Esophagus squamous epithelium (tissue), 5 donors: ENCODE measurements around the gene TRIP12. TPM values are rescaled to one million over a fixed set of nuclear protein-coding genes. Genes with fewer than 3 reads are reported as not detected.
A peak's percentile ranks its signal among the peaks of the same experiment; 100 is the strongest.

Experiments used
- DNase-seq: peaks from one replicate; lab custom pipeline; 2025; lab: John Stamatoyannopoulos, UW
- H3K27ac ChIP-seq, 4 donors: fragments of 200-600 bp; sonication (generic); one replicate each; pipeline ENCODE4 v1.5.1; 2016 to 2019; ENCODE audit warnings: mild to moderate bottlenecking in 1 of 4
- H3K27me3 ChIP-seq, 4 donors: fragments of 200-600 bp; sonication (generic); 1 replicate in 3 of 4; 2 replicates in 1 of 4; pipeline versions ENCODE4 v1.5.1 to v1.6.0; 2017 to 2021; ENCODE audit warnings: antibody characterized with exemption in 1 of 4
- H3K36me3 ChIP-seq, 3 donors: fragments of 200-600 bp; sonication (generic); one replicate each; pipeline ENCODE4 v1.5.1; 2016 to 2019
- H3K4me1 ChIP-seq, 3 donors: fragments of 200-600 bp; sonication (generic); one replicate each; pipeline ENCODE4 v1.5.1; 2017 to 2019
- H3K4me3 ChIP-seq, 4 donors: fragments of 200-600 bp; sonication (generic); 1 replicate in 3 of 4; 2 replicates in 1 of 4; pipeline ENCODE4 v1.5.1; 2016 to 2019; ENCODE audit warnings: mild to moderate bottlenecking in 2 of 4, moderate library complexity in 1 of 4
- H3K9me3 ChIP-seq, 3 donors: fragments of 200-600 bp; sonication (generic); one replicate each; pipeline ENCODE4 v1.5.1; 2016 to 2019
- CTCF ChIP-seq, 6 experiments: fragments of 450-650 bp in 4 of 6; fragments of 200-600 bp in 2 of 6; sonication (generic) in 2 of 6; IDR thresholded peaks; one replicate each; pipeline ENCODE4 v1.5.1; 2016 to 2019; ENCODE audit warnings: antibody characterized with exemption in 6 of 6, mild to moderate bottlenecking in 4 of 6, moderate library complexity in 4 of 6
- POLR2A ChIP-seq, 4 donors: fragments of 450-650 bp; IDR thresholded peaks; one replicate each; pipeline ENCODE4 v1.6.1; 2017; ENCODE audit warnings: antibody characterized with exemption in 4 of 4, mild to moderate bottlenecking in 4 of 4, moderate library complexity in 3 of 4
- whole genome bisulfite sequencing, 2 donors: methylation state at CpG; one replicate each; pipeline ENCODE4 v1.1.5; 2018; 5-methylcytosine and 5-hydroxymethylcytosine counted together
- intact Hi-C: fragments of 100-400 bp; cut with DNase I; formaldehyde crosslinking; loops from one replicate; pipeline ENCODE4 v1.15.0; 2022
- total RNA-seq, 4 donors: library from RNA; depleted of rRNA; stranded (reverse); fragments of >200 nt; gene quantifications; one replicate each; pipeline ENCODE4 v1.1.0, GENCODE V29; 2016
- donor health status: DM: yes; HTN: yes; CAD: no.

The TRIP12 gene
- total RNA-seq, 4 donors from 2014 or later, result 84.8 to 174 (median 125) TPM

GRCh38 chr2:229815342-229815741 lies 106.5 kb downstream of the TRIP12 start:
- H3K27me3 ChIP-seq, result no peaks in the 10 kb centered on the region
- H3K36me3 ChIP-seq, result peaks cover 11 to 95% (median 11%) of the 10 kb centered on the region in 3 donors
- TF ChIP-seq POLR2A (IDR thresholded peaks at IDR 0.05), result no peak
- no peak for TF ChIP-seq CTCF (IDR thresholded peaks at IDR 0.05)
- no peaks in the 10 kb centered on the region for H3K4me1 ChIP-seq
- WGBS, 2 donors, result 76 to 83% methylated on average over 4 of the region's 4 CpGs
- intact Hi-C loops, result no loop called here
- no peak for DNase-seq
- no peaks in the 10 kb centered on the region for H3K9me3 ChIP-seq
- no peak overlapping the region for H3K27ac ChIP-seq
- no peak overlapping the region for H3K4me3 ChIP-seq

- peaks cover 20 to 100% (median 23%) of the 10 kb centered on the region in 3 donors for H3K36me3 ChIP-seq
- WGBS, 2 donors, result 79 to 86% methylated on average over 3 of the region's 3 CpGs
Observed at GRCh38 chr2:229810786-229811185, 111.0 kb downstream of the TRIP12 start.

GRCh38 chr2:229805559-229805958 lies 116.2 kb downstream of the TRIP12 start:
- no peaks in the 10 kb centered on the region for H3K9me3 ChIP-seq
- TF ChIP-seq CTCF (IDR thresholded peaks at IDR 0.05) (no peak), POLR2A (IDR thresholded peaks at IDR 0.05) (no peak)
- 84 to 85% methylated on average over 6 of the region's 6 CpGs for WGBS, 2 donors
- H3K36me3 ChIP-seq, result peaks cover 18 to 100% (median 21%) of the 10 kb centered on the region in 3 donors
- no peak overlapping the region for H3K27ac ChIP-seq
- H3K4me1 ChIP-seq, result peaks cover 0 to 7% (median 2%) of the 10 kb centered on the region in 3 donors
- intact Hi-C loops, result no loop called here
- no peak for DNase-seq
- H3K4me3 ChIP-seq, result no peak overlapping the region
- no peaks in the 10 kb centered on the region for H3K27me3 ChIP-seq

More at GRCh38 chr2:229810786-229811185, 111.0 kb downstream of the TRIP12 start:
- H3K9me3 ChIP-seq, result no peaks in the 10 kb centered on the region
- TF ChIP-seq POLR2A (IDR thresholded peaks at IDR 0.05) (no peak), CTCF (IDR thresholded peaks at IDR 0.05) (no peak)
- H3K4me3 ChIP-seq, result no peak overlapping the region
- intact Hi-C loops, result no loop called here
- no peaks in the 10 kb centered on the region for H3K4me1 ChIP-seq
- no peaks in the 10 kb centered on the region for H3K27me3 ChIP-seq
- H3K27ac ChIP-seq, result no peak overlapping the region
- DNase-seq, result no peak

GRCh38 chr2:229802785-229803184 lies 119.0 kb downstream of the TRIP12 start:
- Histone ChIP-seq H3K9me3 (no peaks in the 10 kb centered on the region), H3K4me1 (peaks cover 0 to 10% (median 7%) of the 10 kb centered on the region in 3 donors), H3K36me3 (peaks cover 12 to 100% (median 32%) of the 10 kb centered on the region in 3 donors), H3K4me3 (no peak overlapping the region), H3K27ac (no peak overlapping the region), H3K27me3 (no peaks in the 10 kb centered on the region)
- TF ChIP-seq POLR2A (IDR thresholded peaks at IDR 0.05), result no peak
- TF ChIP-seq CTCF (IDR thresholded peaks at IDR 0.05), result no peak
- DNase-seq, result no peak
- intact Hi-C loops, result no loop called here
- 55 to 59% methylated on average over 5 of the region's 5 CpGs for WGBS, 2 donors

GRCh38 chr2:229800997-229801754 lies 120.6 kb downstream of the TRIP12 start:
- TF ChIP-seq CTCF (IDR thresholded peaks at IDR 0.05) (peak; percentile 63 to 76 (median 66)), POLR2A (IDR thresholded peaks at IDR 0.05) (no peak)
- peaks cover 0 to 10% (median 7%) of the 10 kb centered on the region in 3 donors for H3K4me1 ChIP-seq
- intact Hi-C loops, result no loop called here
- H3K4me3 ChIP-seq, result no peak overlapping the region
- no peak for DNase-seq
- no peaks in the 10 kb centered on the region for H3K9me3 ChIP-seq
- peak overlapping the region in 1 of 4 donors; percentile 16 for H3K27ac ChIP-seq
- peaks cover 8 to 100% (median 39%) of the 10 kb centered on the region in 3 donors for H3K36me3 ChIP-seq
- H3K27me3 ChIP-seq, result no peaks in the 10 kb centered on the region
